GM18526 (cell line): ENCODE results near the gene ZNF646.

Experiments
- POLR2A ChIP-seq: IDR thresholded peaks from 3 replicates; pipeline ENCODE4 v1.6.1; 2011; ENCODE audit not compliant: insufficient read length; ENCODE audit errors: extremely low read depth

ZNF646 gene

DNA sequence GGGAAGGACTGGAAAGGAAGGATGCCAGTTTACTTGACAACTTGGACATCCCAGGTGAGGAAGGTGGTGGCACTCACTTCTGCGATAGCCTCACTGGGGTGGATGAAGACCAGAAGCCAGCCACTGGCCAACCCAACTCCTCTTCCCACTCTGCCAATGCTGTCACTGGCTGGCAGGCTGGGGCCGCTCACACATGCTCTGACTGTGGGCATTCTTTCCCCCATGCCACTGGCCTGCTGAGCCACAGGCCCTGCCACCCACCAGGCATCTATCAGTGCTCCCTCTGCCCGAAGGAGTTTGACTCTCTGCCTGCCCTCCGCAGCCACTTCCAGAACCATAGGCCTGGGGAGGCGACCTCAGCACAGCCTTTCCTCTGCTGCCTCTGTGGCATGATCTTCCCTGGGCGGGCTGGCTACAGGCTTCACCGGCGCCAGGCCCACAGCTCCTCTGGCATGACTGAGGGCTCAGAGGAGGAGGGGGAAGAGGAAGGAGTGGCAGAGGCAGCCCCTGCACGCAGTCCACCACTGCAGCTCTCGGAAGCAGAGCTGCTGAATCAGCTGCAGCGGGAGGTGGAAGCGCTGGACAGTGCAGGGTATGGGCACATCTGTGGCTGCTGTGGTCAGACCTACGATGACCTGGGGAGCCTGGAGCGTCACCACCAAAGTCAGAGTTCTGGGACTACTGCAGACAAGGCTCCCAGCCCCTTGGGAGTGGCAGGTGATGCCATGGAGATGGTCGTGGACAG is 4.5 kb downstream of the ZNF646 start:
- no peak for TF ChIP-seq POLR2A

DNA sequence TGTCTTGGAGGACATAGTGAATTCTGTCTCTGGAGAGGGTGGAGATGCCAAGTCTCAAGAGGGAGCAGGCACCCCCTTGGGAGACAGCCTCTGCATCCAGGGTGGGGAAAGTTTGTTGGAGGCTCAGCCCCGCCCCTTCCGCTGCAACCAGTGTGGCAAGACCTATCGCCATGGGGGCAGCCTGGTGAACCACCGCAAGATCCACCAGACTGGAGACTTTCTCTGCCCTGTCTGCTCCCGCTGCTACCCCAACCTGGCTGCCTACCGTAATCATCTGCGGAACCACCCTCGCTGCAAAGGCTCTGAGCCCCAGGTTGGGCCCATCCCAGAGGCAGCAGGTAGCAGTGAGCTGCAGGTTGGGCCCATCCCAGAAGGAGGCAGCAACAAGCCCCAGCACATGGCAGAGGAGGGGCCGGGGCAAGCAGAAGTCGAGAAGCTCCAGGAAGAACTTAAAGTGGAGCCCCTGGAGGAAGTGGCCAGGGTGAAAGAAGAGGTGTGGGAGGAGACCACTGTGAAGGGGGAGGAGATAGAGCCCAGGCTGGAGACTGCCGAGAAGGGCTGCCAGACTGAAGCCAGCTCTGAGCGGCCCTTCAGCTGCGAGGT is 5.2 kb downstream of the ZNF646 start:
- TF ChIP-seq POLR2A, result no peak

DNA sequence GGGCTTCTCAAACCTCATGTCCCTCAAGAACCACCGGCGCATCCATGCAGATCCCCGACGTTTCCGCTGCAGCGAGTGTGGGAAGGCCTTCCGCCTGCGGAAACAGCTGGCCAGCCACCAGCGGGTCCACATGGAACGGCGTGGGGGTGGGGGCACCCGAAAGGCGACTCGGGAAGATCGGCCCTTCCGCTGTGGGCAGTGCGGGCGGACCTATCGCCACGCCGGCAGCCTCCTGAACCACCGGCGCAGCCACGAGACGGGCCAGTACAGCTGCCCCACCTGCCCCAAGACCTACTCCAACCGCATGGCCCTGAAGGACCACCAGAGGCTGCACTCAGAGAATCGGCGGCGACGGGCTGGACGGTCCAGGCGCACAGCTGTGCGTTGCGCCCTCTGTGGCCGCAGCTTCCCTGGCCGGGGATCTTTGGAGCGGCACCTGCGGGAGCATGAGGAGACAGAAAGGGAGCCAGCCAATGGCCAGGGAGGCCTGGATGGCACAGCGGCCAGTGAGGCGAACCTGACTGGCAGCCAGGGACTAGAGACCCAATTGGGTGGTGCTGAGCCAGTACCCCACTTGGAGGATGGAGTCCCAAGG is 5.9 kb downstream of the ZNF646 start:
- no peak for TF ChIP-seq POLR2A

DNA sequence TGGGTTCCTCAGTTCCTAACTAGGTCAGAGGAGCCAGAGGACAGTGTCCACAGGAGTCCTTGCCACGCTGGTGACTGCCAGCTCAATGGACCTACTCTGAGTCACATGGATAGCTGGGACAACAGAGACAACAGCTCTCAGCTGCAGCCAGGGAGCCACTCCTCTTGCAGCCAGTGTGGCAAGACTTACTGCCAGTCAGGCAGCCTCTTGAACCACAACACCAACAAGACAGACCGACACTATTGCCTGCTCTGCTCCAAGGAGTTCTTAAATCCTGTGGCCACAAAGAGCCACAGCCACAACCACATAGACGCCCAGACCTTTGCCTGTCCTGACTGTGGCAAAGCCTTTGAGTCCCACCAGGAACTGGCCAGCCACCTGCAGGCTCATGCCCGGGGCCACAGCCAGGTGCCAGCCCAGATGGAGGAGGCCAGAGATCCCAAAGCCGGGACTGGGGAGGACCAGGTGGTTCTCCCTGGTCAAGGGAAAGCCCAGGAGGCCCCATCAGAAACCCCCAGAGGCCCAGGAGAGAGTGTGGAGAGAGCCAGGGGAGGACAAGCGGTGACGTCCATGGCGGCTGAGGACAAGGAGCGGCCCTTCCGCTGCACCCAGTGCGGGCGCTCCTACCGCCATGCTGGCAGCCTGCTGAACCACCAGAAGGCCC is 6.7 kb downstream of the ZNF646 start:
- no peak for TF ChIP-seq POLR2A

DNA sequence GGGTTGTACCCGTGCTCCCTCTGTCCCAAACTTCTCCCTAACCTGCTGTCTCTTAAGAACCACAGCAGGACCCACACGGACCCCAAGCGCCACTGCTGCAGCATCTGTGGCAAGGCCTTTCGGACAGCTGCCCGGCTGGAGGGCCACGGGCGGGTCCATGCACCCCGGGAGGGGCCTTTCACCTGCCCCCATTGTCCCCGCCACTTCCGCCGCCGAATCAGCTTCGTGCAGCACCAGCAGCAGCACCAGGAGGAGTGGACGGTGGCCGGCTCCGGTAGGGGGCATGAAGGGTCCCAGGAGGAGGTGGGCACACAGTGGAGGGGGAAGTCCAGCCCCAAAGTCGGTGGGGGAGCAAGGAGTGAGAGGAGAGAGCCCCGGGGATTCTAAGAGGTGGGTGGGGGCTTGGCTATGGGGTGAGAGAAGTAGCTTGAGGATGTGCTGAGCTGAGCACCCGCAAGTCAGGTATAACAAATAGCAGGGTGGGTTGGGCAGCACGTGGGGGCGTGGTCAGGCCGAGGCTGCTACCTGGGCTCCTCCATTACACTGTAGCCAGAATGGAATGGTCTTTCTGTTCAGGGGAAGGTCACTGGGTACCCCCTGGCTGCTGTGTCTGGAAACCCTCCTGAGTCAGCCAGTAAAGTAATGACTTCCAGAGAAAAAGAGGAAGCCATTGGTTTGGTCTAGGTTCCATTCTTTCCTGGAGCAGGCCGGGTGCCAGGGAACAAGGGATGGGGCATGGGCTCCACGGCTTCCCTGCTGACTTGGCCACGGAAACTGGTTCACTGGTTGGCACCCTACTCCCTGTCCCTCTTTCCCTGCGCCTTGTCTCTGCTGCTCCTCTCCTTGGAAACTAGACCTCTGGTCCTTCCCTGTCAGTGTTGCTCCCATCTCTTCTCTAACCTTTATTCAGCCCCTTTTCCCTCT is 7.5 kb downstream of the ZNF646 start:
- TF ChIP-seq POLR2A, result no peak

DNA sequence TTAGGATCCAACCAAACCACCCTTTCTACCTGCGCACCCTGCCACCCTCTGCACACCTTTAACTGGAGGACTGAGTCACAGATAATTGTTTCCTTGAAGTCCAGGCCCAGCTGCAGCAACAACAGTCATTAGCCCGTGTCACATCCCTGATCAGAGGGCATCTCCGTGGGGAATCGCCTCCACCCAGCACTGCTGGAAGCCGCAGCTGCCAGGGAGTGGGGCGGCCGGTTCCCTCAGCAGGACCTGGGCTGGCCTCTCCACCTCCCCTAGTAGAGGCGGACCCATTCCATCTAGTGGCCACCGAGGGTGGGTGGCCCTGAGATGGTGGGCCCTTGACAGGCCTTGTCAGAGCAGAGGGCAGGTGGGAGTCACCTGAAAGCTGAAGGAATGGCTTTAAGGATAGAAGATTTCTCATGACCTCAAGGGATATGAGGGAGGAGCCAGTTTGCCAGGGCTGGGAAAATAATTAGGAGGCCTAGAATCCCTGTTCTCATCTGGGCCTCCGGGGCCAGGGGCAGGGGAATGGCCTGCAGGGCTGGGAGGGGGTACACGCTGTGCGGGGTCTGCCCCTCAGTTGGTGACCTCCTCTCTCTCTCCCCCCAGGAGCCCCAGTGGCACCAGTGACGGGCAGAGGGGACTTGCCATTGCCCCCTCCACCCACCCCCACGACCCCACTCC is 8.3 kb downstream of the ZNF646 start:
- no peak for TF ChIP-seq POLR2A

DNA sequence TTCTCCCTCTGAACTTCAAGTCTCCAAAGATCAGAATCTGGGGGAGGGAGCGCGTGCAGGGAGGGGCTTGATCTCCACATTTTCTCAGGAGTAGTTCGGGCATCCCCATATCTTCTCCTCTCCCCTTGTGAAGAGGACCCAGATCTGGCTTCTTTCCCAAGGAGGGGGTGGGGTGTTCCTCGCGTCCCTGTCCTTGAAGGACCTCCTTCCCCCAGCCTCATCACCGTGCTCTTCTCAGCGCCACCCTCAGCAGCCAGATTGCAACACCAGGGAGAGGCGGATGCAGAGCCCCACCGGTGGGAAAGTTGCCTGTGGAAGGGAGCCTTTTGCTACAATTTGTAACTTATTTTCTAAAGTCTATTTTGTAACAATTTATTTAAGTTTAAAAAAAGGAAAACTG is 8.9 kb downstream of the ZNF646 start:
- no peak for TF ChIP-seq POLR2A

DNA sequence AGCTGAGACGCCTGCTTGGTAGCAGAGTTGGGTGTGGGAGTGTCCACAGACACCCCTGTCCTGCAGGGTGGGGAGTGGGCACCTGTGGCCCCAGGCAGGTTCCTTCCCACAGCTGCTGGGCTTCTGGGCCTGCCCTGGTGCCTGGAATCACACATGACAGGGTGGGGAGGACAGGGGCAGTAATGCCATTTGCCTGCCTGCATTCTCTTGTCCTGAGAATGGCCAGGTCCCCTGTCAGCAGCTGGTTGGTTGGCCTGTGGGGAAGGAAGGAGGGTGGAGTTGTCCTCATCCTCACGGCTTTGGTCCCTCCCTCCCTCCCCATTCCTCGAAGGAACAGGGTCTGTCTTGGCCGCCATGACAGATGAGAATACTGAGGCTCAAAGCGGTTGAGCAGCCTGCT is 9.3 kb downstream of the ZNF646 start:
- no peak for TF ChIP-seq POLR2A

DNA sequence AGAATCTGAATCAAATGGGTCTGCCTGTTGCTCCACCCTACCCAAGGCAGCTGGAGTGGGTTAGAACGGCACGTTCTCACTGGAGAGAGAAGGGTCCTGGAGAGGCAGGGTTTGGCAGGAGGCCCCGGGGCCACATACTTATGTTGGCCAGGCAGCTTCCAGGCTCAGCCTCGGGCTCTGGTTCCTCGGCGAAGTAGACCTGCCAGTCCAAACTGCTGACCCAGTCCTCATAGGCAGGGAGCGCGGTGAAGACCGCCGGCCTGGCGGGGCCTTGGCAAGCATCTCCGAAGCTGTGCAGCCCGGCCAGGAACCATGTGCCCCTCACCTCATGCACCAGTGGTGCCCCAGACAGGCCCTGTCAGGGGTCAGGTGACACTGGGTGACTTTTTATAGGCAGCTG is 9.8 kb downstream of the ZNF646 start:
- no peak for TF ChIP-seq POLR2A

DNA sequence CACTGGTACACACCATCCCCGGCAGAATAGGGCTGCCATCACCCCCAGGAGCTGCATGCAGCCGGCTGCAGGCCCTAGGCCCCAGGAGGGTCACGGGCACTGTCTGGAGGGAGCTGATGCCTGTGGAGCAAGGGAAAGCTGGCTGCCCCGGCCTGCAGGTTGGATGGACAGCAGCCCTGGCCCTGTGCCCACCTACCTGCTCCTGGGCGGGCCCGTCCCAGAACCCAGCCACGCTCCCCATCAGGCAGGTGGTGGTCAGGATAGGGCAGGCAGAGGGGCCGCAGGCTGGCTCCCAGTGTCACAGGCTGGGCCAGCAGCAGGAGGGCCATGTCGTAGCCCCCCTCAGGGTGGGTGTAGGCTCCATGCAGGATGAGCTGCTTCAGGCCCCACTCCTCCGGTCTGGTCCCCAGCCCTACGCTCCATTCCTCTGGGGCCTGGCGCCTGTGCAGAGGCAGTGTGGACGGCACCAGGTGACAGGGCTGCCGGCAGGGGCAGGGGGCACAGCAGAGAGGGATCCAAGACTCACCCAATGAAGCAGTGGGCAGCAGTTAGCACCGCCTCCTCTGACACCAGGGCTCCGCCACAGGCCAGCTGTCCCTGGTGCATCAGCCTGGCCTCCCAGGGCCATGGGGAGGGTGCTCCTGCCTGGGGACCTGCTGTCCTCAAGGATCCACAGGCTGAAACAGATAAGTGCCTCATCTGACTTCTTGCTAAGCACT is 10.5 kb downstream of the ZNF646 start:
- no peak for TF ChIP-seq POLR2A

DNA sequence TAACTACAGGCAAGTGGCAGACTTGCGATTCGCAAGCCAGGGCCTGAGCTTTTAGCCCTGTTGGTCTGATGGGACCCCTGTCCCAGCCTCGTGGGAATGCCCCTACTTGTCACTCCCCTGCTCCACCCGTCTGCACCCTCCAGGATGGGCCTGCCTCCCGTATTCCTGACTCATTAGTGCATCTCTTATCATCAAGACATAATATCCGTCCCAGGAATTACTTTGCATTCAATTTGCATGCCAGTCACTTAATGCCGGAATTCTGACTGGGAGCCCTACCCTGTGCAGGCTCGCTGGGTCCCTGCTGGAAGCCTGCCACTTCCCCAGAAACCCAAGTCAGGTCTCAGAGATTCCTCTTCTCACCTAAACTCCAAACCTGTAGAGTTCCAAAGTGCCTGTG is 11.2 kb downstream of the ZNF646 start:
- TF ChIP-seq POLR2A, result no peak

DNA sequence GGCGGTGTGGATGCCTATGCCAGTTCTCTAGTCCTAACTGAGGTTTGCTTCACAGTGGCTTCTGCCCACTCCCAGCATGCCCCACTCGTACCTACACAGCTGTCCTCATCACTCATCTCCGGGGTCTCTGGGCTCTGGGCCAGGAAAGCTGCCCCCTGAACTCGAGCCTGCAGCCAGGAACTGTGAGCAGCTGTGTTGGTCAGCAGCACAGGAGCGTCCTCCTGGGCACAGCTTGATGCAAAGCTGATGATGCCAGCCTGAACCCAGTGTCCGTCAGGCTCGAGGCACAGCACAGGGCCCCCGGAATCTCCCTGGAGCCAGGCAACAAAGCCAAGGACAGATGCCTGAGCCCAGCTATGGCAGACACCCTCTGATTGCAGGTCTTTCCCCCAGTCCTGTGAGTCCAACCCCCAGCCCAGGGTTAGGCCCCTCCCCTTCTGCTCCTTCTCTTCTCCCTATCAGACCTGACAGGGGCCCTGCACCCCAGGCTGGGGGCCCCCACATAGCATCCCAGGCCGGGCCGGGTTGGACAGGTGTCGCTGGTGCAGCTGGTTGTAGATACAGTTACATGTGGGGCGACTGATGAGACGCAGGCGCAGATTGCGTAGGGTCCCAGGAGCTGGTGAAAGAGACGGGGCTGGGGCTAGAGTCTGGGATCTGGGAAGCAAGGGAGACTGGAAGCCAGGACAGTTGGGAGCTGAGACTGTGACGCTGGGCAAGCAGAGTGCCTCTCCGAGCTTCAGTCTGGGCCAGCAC is 11.8 kb downstream of the ZNF646 start:
- TF ChIP-seq POLR2A, result no peak

DNA sequence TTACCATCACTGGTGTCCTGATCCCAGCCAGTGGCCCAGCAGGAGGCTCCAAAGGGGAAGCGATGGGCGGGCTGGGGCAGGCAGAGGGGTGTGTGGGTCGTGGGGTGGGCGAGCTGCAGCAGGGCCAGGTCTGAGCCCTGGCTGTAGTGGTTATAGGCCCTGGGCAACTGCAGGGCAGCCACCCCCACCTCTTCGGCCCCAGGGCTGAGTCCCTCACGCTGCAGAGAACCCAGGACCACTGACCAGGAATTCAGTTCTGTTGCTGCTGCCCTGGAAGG is 12.3 kb downstream of the ZNF646 start:
- no peak for TF ChIP-seq POLR2A
